ENCODE results near the gene MAGEB17. TPM values are rescaled to one million over a fixed set of nuclear protein-coding genes. Genes with fewer than 3 reads are reported as not detected.
A peak's percentile ranks its signal among the peaks of the same experiment; 100 is the strongest.

MAGEB17 gene
- total RNA-seq, 1 donor from 2014 or later, result not detected

DNA sequence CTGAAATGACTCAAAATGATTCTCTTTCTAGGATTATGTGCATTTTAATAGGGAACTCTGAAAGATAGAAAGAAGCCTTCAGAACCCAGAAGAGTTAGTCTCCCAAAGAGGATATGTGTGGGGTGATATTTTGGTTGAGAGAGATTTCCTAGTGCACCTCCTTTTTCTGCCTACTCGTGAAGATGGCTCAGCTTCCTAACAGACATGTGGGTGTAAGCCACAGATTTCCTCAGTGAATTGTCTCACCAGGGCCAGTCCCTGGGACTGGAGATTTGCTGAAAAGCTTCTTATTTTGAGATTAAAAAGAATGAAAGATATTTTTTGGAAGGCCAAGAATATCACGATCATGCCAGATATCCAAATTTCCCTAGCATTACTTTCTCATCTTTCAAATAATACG lies 42.8 kb downstream of the MAGEB17 start:
- peaks cover 15% of the 10 kb centered on the region for H3K9me3 Mint-ChIP-seq
- H3K4me3 Mint-ChIP-seq, result no peak overlapping the region
- peaks cover 3% of the 10 kb centered on the region for H3K4me1 Mint-ChIP-seq
- H3K27ac Mint-ChIP-seq, result no peak overlapping the region
- no peaks in the 10 kb centered on the region for H3K36me3 Mint-ChIP-seq
- TF ChIP-seq, protein P1, sequence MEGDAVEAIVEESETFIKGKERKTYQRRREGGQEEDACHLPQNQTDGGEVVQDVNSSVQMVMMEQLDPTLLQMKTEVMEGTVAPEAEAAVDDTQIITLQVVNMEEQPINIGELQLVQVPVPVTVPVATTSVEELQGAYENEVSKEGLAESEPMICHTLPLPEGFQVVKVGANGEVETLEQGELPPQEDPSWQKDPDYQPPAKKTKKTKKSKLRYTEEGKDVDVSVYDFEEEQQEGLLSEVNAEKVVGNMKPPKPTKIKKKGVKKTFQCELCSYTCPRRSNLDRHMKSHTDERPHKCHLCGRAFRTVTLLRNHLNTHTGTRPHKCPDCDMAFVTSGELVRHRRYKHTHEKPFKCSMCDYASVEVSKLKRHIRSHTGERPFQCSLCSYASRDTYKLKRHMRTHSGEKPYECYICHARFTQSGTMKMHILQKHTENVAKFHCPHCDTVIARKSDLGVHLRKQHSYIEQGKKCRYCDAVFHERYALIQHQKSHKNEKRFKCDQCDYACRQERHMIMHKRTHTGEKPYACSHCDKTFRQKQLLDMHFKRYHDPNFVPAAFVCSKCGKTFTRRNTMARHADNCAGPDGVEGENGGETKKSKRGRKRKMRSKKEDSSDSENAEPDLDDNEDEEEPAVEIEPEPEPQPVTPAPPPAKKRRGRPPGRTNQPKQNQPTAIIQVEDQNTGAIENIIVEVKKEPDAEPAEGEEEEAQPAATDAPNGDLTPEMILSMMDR (IDR thresholded peaks at IDR 0.05; ENCODE audit: unreplicated experiment), result no peak
- DNase-seq (ENCODE audit: low spot score in 2 of 2, unreplicated experiment in 2 of 2), result no peak
- no peaks in the 10 kb centered on the region for H3K27me3 Mint-ChIP-seq (ENCODE audit: low read depth)

DNA sequence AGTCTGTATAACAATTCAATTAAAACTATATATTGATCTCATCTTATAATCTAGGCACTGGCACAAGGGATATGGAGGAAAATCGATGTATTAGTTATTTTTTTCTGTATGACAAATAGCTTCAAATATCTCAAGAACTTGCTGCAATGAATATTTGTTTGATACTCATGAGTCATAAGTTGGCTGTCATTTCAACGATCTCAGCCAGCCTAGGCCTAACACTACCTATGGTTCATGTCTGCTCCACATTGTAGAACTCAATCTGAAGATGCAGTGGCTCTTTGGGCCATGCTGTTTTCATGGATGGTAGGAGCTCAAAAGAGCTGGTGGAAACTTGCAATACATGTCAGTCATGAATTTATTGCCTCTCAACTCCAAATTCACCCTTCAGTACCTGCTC lies 44.7 kb downstream of the MAGEB17 start:
- Mint-ChIP-seq H3K4me1 (peaks cover 12% of the 10 kb centered on the region), H3K36me3 (no peaks in the 10 kb centered on the region), H3K9me3 (peaks cover 5% of the 10 kb centered on the region), H3K27ac (no peak overlapping the region), H3K4me3 (no peak overlapping the region), H3K27me3 (ENCODE audit: low read depth) (no peaks in the 10 kb centered on the region)
- TF ChIP-seq, protein P1 (IDR thresholded peaks at IDR 0.05; ENCODE audit: unreplicated experiment), result no peak
- DNase-seq (ENCODE audit: low spot score in 2 of 2, unreplicated experiment in 2 of 2), result no peak

DNA sequence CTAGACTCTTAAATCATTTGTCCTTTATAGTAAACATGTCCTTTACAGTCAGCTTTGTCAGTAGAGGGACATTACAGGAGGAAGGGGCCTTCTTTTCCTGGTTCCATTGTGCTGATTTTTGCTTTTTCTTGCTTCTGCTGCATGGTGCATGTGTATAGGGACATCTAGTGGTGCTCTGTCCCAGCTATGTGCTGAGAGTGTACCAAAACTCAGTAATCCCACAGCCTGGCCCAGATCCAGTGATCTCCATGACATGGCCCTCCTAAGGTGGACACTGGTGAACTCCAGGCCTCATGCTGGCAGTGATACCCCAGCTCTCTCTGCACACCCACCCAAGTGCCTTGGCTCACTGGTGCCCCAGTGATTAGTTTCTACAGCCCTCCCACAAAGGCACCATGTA lies 45.2 kb downstream of the MAGEB17 start:
- H3K27ac Mint-ChIP-seq, result no peak overlapping the region
- no peaks in the 10 kb centered on the region for H3K36me3 Mint-ChIP-seq
- no peak overlapping the region for H3K4me3 Mint-ChIP-seq
- no peak for DNase-seq (ENCODE audit: low spot score in 2 of 2, unreplicated experiment in 2 of 2)
- H3K4me1 Mint-ChIP-seq, result peaks cover 12% of the 10 kb centered on the region
- H3K9me3 Mint-ChIP-seq, result peaks cover 5% of the 10 kb centered on the region
- TF ChIP-seq, protein P1 (IDR thresholded peaks at IDR 0.05; ENCODE audit: unreplicated experiment), result no peak
- no peaks in the 10 kb centered on the region for H3K27me3 Mint-ChIP-seq (ENCODE audit: low read depth)

DNA sequence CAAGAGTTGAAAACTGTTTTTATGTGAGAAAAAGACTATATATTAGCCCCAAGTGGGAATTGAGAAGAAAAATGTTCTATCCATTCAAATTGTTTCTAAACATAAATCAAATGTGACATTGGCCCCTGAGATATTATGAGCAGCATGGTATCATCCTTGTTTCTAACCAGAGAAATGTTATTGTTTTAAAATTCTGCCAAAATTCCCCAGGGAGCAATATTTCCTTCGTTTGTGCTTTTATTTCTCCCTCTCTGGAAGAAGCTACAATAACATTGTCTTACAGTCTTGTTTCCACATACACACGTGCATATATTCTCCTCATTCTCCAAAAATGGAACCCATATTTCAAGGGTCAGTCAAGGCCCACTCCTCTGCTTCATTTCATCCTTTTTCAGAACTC lies 46.7 kb downstream of the MAGEB17 start:
- H3K9me3 Mint-ChIP-seq, result peaks cover 5% of the 10 kb centered on the region
- TF ChIP-seq, protein P1 (IDR thresholded peaks at IDR 0.05; ENCODE audit: unreplicated experiment), result no peak
- no peaks in the 10 kb centered on the region for H3K36me3 Mint-ChIP-seq
- no peak for DNase-seq (ENCODE audit: low spot score in 2 of 2, unreplicated experiment in 2 of 2)
- H3K27me3 Mint-ChIP-seq (ENCODE audit: low read depth), result no peaks in the 10 kb centered on the region
- no peak overlapping the region for H3K4me3 Mint-ChIP-seq
- no peak overlapping the region for H3K27ac Mint-ChIP-seq
- peaks cover 12% of the 10 kb centered on the region for H3K4me1 Mint-ChIP-seq

DNA sequence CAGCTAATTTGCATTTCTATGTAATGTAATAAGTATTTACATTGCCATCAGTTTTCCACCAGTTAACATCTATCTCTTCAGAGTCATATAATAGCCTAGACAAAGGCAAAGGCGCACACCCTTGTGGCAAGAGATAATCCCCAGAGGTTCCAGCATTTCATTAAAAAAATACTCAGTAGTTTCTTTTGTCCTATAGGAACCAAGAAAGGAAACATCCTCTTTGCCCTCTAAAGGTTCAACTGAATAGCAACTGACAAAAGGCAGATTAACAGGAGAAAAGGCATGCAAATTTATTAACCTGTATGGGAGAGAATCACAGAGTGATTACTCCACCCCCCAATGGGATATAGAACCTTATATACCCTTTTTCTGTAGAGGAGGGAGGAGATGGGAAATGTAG lies 48.4 kb downstream of the MAGEB17 start:
- Mint-ChIP-seq H3K4me1 (peaks cover 12% of the 10 kb centered on the region), H3K9me3 (peaks cover 9% of the 10 kb centered on the region), H3K27me3 (ENCODE audit: low read depth) (no peaks in the 10 kb centered on the region), H3K36me3 (no peaks in the 10 kb centered on the region), H3K4me3 (no peak overlapping the region), H3K27ac (peak overlapping the region; percentile 19)
- TF ChIP-seq, protein P1 (IDR thresholded peaks at IDR 0.05; ENCODE audit: unreplicated experiment), result no peak
- DNase-seq (ENCODE audit: low spot score in 2 of 2, unreplicated experiment in 2 of 2), result no peak

Other genes with a start within 250 kb of the MAGEB17 start
- gene GRPR, start 43.9 kb upstream of the MAGEB17 start, total RNA-seq, result 1.7 to 2.1 TPM (median 2.1 TPM) in 3 replicates

Data from mesothelial cell of epicardium (in vitro differentiated cells).